DLD1 (cell line): ENCODE measurements around the gene ITPRID2.

Experiments
- in situ Hi-C: cut with HindIII; loops from 2 replicates; pipeline ENCODE4 v1.10.0; 2017; ENCODE audit warnings: low sequenced_read_pairs

ITPRID2 gene

DNA sequence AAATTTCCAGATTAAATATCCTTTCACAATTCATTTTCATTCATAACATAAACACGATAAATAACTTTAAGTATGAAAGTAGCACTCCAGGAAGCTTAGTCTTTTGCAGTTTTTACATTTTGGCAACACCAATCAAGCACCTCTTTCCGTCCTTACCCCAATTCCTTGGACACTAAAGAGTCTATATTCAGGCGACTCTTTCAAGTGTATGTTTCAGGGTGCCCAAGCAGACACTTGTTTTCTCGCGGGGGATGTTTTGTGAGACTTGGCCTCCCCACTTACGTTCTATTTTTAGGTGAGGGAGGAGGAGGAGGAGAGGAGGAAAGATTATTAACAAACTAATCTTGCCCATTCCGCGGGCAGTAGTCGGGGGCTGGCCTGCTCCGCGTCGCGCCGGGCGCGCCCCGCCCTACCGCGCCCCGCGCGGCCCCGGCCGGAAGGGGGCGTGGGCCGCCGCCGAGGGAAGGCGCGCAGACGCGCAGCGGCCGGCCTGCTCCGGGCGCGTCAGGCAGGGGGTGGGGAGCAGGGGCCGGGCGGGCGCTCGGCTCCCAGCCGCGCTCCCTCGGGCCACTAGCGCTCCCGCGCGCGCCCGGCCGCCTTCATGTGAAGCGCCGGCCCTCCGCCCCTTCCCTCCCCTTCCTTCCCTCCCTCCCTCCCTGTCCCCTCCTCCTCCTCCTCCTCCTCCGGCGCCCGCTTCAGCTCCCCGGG, at the start of gene ITPRID2:
ITPRID2 (plus strand) TSS at position 473 of the 708 bp plus-strand sequence. CDS start 337 bp downstream, outside the sequence.
- in situ Hi-C loops: loop anchor here (10.0 kb wide), 1 partner anchor 137 kb away; no protein-coding TSS in a partner anchor

DNA sequence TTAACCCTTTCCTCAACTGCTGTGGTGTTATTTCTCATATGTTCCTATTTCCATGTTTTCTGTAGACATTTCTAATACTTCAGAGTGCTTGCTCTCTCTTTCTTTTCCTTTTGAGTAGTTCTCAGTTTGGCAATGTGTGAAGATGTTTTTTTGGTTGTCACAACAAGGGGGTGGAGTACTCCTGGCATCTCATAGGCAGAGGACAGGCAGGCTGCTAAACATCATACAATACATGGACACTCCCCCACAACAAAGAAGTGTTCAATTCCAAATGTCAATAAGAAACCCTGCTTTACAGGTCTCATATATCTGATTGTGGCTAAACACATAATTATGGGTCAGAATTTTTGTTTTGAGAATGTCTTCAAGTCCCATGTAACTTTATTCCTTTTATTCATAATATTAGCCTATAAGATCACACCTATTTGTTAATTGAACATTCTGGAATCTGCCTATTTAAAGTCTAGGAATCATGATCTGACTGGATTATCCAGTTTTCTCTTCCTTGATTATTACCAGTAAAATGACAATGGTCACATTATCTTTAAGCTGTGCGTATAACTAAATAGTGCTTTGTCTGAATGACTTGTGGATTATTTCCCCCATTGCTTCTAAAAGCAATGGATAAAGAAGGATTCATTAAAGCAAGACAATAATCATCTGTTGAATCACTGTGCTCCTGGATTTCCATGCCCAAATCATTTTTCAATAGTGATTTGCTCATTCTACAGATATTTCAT, 46.8 kb upstream of the ITPRID2 start:
- in situ Hi-C loops: no loop called here

DNA sequence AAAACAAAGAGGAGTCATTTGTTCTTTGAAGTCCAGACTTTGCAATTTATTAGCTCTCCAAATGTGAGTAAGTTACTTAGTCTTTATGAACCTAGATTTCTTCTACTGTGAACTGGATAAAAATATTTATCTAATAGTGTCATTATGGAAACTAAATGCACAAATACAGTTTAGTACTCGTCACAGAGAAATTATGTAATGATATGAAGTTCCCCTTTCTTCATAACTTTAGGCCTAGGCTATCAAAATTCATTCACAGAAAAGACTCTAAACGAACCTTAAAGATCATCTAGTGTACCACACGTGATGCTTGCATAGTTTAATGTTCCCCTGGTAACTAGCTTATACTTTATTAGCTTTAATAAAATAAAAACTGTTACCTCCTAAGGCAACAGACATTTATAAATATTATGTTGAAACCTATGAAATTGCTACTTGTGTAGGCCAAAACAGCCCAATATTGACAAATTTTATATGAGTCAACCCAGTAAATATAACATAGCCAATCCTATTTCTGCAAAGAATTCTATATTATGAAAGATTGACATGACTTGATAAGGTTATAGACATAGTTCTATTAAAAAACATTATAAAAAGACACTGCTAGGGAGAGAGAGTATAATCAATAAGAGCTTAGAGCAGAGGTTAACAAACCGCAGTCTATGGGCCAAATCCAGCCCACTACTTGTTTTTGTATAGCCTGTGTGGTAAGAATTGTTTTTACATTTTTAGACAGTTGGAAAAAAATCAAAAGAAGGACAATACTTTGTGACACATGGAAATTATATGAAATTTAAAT, 44.9 kb upstream of the ITPRID2 start:
- in situ Hi-C loops: no loop called here

DNA sequence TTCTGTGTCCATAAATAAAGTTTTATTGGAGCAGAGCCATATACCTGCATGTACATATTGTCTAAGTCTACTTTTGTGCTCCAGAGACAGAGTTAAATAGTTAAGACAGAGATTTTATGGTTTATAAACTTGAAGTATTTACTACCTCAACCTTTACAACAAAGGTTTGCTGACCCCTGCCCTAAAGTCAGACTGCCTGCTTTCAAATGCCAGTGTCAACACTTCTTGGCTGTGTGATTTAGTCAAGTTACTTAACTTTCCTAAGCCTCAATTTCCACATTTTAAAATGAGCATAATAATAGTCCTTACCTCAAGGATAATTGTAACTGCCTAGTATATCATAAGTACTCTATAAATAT, 44.4 kb upstream of the ITPRID2 start:
- in situ Hi-C loops: no loop called here

DNA sequence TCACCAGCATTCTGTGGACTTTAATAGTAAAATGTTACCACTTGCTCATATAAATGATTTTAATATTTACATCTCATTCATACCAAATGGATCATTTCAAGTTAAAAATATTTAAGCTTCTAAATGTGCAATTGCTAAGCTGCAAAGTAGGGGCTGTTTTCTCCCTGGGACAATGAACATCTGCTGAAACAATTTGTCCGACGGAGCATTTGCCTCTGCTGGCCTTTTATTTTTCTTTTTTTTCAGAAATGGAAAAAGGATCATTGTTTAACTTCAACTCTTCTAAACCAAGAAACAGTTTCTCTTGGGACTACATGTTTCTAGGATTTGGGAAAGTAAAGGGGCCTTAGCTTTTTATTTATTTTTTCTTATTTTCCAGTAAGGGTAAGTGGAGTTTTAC, 43.8 kb upstream of the ITPRID2 start:
- in situ Hi-C loops: no loop called here

DNA sequence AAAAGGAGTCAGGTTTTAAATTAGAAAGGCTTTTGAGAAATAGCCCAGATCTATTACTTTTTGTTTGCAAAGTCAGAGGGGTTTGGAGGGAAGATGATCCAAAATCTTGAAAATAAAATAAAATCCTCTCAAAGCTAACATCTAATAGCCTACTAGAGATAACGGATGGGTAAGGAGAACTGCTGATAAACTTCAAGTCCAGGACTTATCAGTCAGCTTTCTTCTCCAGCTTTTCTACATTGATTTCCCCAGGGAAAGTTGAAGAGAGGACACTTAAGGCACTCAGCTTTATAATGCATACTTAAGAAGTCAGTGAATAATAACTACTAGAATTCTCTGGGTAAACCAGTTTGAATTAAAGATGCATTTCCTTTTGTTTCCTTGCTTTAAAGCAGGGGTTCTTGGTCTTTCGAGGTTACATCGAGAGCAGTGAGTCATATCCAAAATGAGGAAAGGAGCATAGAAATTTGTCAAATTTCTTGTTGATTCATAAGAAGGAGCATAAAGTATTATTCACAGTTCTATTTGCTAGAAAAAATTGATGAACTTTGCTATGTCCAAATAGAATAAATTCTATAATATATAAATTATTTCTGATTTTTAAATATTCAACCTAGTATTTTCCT, 43.2 kb upstream of the ITPRID2 start:
- in situ Hi-C loops: no loop called here

DNA sequence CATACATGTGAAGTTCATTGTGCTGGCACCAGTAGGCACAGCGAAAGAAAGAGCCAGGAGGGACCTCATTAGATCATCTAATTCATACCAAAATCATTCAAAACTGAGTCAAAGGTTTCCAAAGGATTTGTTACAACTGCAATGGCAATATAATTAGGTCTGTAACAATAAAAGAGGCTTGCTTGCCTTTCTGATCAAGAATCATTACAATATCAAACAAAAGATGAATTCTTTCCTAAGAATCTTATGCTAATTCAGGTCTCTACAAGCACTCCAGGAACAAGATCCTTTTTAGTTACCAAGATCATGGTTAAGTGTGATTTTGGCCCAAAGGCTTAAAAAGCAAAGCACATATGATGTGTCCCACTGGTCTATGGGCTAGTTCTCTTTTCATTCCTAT, 41.9 kb upstream of the ITPRID2 start:
- in situ Hi-C loops: no loop called here

DNA sequence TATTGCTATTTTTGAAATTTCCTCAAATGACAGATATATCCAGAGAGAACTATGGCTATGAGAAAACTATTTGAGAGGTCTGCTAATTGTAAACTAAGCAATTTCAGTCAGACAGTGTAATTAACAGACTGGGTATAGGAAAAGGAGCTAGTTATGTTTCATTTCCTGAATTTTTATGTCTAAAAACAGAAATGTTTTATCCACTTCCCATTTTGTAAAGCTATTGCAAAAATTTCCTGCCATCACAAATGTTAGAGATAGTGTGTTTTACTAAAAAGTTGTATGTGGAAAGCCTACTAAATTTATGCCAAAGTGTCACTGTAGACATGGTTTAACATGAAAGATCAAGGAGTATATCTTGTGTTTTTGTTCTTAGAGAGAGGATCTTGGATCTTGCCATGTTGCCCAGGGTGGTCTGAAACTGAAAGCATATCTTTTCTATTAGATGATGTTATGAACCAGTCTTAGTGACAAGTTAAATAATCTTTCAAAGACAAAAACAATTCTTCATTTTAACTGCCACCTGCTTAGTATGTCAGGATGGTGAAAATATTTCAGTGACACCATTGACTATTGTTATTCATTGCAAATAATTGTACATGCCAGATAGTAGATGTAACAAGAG, 40.5 kb upstream of the ITPRID2 start:
- in situ Hi-C loops: no loop called here

DNA sequence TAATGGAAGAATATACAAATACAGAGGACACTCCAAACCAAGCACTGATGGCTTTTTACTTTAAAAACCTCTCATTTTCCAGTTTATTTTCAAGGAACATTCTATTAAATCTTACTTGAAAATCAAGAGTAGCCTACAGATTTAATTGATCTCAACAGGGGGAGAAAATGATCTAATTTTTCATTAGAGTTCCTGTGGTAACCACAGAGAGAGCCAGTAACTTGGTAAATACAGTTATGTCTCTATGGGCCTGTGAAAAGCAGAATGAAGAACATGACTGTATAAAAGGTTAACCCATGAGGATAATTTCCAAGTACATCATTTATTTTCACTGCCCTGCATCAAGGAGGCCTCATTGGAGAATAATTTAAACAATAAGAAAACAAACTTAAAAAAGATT, 39.8 kb upstream of the ITPRID2 start:
- in situ Hi-C loops: no loop called here

DNA sequence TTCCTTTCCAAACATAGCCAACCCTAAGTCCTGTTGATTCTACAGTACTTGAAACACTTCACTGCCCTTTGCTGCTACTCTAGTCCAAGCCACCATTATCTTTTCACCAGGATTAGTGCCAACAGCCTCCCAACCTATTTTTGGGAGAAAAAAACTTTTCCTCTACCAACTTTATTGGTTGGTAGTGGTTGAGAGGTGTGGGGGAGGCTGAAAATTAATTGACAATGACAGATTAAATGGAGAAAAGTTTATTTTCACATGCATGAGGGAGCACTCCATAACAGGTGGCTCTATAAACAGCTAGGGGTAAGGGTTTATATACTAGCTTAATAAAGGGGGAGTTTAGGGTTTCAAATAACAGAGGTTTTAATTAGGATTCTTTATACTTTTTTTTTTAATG, 37.8 kb upstream of the ITPRID2 start:
- in situ Hi-C loops: no loop called here

DNA sequence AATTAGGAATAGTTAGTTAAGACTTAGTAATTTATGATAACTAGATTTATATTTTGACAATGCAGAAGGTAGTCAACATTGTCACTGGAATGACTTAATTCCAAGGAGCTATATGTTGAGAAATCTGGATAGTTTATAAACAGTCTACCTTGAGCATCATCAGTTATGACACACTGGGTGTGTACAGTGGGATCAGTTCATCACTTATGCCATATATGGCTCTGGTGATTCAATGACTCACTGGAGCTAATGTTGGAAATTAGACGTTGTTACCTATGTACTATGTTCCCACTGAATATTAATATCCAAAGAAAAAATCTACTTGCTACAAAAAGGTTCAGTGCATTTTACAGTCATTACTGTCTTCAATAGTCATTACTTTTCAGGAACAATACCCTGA, 34.0 kb upstream of the ITPRID2 start:
- in situ Hi-C loops: no loop called here

DNA sequence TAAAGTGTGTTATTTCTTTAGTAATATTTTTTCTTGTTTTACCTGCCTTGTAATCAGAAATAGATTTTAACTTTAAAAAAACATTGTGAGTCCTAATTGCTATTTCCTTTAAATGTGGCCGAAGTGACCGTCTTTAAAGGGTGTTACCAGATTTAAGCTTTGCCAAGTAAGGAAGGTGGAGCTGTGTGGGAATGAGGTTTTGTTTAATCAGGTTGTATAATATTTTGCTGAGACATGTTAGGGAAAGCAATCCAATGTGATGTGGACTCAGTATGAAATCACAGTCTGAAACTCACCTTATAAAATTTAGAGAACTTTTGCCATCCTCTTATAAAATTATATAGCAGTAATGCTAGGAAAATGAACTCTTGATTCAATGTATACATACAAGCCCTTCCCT, 32.9 kb upstream of the ITPRID2 start:
- in situ Hi-C loops: no loop called here

DNA sequence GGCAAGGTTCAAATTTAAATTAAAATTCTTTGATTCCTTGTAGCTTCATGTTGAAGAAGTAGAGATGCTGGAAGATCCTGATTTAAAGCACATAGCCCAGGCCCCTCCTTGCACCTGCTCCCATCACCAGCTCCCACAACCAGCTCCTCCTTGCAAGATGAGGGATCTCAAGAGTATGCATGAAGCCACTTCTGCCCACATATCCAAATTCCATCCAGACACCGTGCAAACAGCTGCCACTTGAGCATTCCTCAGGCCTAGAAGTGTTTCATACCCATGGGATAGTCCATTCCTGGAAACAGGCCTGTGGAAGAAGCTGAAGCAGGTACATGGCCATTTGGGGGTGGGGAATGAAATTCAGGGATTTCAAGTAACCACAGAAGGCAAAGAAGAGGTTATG, 32.4 kb upstream of the ITPRID2 start:
- in situ Hi-C loops: no loop called here

DNA sequence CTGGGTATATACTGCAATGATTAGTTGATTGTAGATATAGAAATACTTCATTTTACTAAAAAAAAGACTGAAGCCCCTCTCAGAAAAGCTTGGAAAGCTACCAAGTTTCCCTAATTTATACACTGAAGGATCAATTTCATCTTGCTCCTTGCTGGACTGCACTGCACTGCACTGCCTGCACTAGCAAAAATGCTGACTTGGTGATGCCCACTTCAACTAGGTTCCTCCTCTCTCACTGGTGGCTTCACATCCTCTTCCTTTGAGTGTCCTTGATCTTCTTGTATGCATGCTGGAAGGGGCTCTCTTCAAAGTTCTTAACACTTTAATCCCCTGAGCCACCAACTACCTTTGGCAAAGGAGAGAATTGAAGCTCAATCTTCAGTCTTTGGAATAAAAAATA, 31.7 kb upstream of the ITPRID2 start:
- in situ Hi-C loops: no loop called here

DNA sequence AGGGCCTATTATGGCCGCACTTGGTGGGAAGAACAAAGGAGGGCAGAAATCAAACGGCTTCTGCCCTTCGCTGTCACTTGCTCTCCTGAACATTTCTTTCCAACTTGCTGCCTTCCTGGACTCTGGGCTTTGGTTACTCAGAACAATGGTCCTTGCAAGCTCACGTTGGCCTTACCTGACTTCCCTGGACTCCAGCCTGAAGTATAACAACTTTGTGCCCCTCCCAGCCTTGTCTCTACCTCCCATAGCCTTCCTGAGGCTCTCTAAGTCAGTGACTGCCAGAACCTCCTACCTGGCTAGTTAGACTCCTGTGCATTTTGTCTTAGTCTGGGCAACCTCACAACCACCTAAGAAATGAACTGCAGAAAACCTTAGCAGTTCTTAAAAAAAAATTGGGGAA, 30.2 kb upstream of the ITPRID2 start:
- in situ Hi-C loops: no loop called here

DNA sequence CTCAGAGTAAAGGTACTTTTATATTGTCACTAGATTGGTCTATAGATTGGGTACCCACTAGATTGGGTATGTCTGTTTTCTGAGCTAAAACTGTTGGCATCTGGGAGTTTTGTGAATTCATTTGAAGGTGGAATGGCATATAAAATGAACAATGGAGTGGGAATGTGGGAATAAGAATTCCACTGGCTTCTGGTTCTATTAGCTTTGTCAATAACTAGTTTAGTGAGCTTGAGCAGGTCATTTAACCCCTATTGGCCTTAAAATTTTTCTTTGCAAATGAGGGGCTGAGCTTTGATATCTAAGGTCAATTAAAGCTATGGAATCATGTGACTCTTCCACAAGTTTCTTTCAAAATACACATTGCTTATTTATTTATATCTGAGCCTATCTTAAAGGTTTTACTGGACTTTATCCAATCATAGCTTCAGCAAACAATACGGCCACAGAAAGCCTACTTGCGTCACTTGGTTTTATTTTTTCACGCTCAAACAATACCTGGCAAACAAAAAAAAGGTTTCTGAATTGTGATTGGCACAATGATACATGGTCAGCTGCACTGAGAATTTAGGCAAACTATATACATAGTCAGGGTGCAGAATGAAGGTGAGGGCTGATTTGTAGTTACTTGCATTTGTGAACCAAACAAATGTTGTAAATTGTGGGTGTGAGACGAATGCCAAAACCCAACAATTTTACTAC, 28.8 kb upstream of the ITPRID2 start:
- in situ Hi-C loops: no loop called here

DNA sequence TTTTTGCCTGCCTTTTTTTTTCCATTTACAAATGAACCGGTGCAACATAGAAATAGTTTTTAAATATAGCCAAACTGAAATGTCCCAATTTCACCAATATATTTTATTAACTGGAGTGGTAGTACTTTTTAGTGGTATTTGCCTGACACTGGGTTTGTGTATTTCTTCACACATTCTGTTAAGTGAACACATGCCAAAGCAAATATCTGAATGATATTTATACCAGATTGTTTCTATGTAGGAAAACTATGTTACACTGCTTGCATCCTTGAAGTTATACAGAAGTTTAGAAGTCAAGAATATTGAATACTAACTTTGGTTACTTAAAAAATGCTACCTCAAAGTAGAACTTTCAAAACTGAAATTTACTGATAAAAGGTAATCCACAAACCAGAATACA, 19.4 kb upstream of the ITPRID2 start:
- in situ Hi-C loops: no loop called here

DNA sequence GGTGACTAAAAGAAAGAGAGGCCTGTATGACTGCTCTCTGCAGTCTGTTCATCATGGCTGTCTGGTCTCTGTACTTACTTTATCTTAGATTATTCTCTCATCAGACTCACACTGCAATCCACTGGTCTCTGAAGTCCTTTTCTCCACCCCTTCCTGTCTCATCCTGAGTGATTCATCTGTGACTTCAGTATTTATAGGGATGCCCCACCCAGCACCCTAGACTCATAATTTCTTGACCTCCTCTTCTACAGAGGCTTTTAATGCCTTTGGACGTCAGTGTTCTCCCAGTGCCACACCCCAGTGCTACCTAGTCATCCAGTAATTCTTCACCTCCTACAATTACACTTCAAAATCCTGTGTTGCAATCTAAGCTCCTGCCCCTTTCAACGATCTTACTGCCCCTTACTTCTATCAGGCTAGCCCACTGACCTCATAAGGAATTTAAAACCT, 14.9 kb upstream of the ITPRID2 start:
- in situ Hi-C loops: no loop called here

DNA sequence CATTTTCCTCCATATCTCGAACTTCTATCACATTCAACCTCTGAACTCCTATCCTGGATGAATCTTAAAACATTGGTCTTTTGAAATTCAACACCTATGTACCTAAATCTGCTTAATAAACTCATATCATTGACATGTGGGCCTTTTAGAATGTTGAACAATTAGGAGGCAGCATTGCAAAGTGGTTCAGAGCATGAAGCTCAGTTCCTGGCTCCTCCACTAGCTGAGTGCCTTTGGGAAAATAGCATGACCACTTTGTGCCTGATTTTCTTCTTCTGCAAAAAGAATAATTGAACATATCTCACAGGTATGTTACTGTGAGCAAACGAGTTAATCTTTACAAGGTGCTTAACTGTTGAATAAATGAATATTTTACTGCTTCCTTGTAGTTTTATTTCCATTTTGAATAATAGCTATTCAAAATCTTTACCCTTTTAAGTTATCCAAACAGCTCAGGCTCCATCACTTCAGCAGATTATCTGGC, 14.3 kb upstream of the ITPRID2 start:
- in situ Hi-C loops: no loop called here

DNA sequence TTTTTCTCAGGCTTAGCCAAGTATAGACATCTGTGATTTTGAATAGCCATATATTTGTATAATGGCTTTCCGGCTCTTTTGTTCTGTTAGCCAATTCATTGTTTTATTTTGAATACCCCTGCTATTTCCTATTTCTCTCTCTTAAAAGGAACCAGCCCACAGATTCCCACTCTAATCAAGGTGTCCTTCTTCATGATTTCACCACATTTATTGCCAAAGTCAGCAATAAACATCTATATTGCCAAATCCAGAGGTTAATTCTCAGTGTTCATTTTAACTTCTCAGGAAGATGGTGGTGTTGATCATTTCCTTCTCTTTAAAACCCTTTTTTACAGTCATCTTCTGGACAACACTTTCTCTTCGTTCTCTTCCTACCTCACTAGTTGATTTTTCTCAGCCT, 13.1 kb upstream of the ITPRID2 start:
- in situ Hi-C loops: no loop called here
